Sigmoid colon (tissue), 4 donors: ENCODE results near the gene C2CD3.

Experiments
- CTCF ChIP-seq, 4 experiments: fragments of 450-650 bp in 3 of 4; fragments of 200-600 bp in 1 of 4; IDR thresholded peaks; one replicate each; pipeline ENCODE4 v1.5.1; 2016 to 2019; ENCODE audit warnings: antibody characterized with exemption in 4 of 4, mild to moderate bottlenecking in 3 of 4, moderate library complexity in 2 of 4
- POLR2AphosphoS5 ChIP-seq, 4 donors: sonication (generic); formaldehyde crosslinking; IDR thresholded peaks; one replicate each; pipeline ENCODE4 v1.6.1; 2017; ENCODE audit warnings: antibody characterized with exemption in 4 of 4

GRCh38 chr11:74171997-74172396, 1.2 kb upstream of the C2CD3 start:
- TF ChIP-seq CTCF (IDR thresholded peaks at IDR 0.05) (no peak), POLR2AphosphoS5 (IDR thresholded peaks at IDR 0.05) (no peak)
